GM18873 (cell line): ENCODE results near the gene GABRR3.
A peak's percentile ranks its signal among the peaks of the same experiment; 100 is the strongest.

ENCODE experiments used
- ATAC-seq: cut with Tn5 transposase; IDR thresholded peaks from one replicate; pipeline ENCODE4 v1.9.1; 2021; ENCODE audit warnings: mild to moderate bottlenecking, moderate library complexity, moderate number of reproducible peaks; ENCODE audit not compliant: unreplicated experiment, low FRiP score

Gene GABRR3

DNA sequence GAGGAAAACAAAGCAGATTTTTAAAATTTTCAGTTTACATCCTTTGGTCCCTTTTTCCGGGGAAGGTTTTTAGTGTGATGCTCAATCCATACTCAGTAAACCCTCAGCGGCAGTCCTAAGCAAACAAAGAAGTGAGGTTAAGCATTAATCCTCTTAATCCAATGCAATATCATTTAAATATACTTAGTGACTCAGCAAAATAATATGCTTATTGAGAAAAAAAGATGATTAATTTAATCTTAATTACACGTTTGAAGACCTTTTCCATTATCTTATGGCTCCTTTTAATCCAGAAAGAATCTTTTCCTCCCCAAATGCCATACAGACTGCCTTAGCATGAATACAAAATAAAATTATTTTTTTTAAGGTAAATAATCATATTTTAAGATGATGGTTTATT lies at the start of gene GABRR3:
TSS of gene GABRR3 (minus strand) at position 108 of the 400 bp plus-strand sequence. CDS start 328 bp downstream, outside the sequence.
- no peak for ATAC-seq

DNA sequence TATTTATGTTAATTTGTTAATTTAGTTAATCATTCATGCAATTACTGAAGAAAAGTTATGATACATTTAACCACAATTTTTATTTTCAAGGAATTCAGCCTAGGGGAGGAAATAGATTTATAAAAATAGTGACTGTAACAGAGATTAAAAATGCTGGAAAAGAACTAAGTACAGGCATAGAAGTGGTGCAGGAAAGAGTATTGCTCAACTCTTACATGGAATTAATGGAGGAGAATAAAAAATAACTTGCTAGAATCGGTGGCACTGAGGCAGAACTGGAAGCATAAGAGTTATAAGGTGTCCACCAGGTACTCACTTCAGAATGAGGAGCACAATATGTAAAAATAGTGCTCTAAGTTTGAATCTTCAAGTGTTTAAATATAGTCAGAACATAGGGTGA lies 38.4 kb upstream of the GABRR3 start:
- no peak for ATAC-seq

DNA sequence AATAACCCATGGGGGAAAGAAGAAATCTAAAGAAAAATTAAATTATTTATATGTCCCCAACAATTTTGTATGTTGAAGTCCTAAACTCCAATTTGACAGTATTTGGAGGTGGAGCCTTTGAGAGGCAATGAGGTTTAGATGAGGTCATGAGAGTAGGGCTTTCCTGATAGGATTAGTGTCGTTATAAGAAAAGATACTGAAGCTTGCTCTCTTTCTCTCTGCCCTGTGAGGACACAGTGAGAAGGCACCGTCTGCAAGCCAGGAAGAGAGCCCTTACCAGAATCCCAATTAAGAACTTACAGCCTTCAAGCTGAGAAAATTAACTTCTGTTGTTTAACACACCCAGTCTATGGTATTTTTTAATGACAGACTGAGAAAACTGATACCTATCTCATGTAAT lies 35.7 kb upstream of the GABRR3 start:
- ATAC-seq, result no peak

DNA sequence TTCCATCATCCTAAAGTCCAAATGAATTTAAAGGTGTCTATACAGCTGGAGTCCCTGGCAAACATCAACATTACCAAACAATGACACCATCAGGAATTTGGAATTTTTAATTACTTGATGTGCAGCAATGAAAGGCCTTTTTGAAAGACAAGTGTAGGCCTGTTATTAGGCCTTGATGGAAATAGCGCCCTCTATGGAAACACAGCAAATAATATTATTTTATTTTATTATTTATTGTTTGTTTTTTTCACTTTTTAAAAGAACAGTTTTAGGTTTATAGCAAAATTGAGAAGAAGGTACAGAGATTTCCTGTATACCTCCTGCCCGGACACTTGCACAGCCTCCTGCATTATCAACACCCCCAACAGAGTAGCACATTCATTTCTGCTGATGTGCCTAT lies 33.7 kb upstream of the GABRR3 start:
- ATAC-seq, result no peak

DNA sequence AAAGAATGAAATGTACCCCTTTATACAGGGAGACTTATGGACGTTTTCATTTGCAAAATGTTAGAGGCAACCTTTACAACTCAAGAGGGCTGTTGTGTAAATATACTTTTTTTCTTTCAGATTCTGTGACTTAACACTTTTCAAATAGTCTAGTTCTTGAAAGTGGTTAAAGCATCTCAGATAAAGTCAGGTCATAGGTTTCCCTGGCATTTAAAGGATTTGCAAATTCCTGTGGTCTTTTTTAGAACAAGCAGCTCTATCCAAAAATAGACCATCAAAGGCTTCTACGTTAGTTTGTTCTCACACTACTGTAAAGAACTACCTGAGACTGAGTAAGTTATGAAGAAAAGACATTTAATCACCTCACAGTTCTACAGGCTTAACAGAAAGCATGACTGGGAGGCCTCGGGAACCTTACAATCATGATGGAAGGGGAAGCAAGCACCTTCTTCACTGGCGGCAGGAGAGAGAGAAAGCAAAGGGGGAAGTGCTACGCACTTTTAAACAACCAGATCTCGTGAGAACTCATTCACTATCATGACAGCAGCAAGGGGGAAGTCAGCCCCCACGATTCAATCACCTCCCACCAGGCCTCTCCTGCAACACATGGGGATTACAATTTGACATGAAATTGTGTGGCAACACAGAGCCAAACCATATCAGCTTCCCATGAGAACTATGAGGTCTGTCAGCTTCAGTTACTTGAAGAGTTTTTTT lies 23.3 kb upstream of the GABRR3 start:
- no peak for ATAC-seq

DNA sequence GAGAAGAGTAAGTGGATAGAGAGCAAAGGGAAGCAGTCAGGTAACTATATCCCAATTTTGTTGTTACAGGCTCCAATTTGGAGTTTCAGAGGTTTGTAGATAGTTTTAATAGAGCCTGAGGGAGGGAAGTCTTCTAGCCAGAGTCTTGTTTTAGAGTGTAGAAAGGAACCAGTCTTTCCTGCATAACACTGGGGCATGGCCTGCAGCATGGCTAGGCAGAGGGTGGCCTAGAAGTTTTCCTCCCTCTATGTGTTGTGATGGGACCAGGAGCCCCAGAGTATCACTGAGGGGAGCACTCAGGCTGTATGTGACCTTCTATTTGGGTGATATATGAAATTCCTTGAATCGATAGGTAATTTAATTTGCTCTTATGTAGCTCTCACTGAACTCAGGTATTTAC lies 22.5 kb upstream of the GABRR3 start:
- no peak for ATAC-seq

DNA sequence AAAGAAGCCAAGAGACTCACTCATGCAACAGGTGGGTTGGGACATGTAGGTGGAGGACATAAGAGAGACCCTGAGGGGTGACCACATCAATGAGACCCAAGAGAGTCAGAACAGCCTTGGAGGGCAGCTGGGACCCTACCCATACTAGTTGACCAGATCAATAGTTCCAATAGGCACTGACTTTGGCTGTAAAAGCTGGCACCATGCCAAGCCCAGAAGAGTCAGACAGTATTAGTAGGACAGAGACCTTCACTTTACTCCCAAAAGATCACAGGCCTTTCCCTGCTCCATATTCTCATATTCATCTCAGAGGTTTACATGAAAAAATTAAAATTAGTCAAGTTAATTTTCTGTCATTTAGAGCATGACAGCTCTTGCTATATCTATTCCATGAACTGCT lies 20.9 kb upstream of the GABRR3 start:
- no peak for ATAC-seq

DNA sequence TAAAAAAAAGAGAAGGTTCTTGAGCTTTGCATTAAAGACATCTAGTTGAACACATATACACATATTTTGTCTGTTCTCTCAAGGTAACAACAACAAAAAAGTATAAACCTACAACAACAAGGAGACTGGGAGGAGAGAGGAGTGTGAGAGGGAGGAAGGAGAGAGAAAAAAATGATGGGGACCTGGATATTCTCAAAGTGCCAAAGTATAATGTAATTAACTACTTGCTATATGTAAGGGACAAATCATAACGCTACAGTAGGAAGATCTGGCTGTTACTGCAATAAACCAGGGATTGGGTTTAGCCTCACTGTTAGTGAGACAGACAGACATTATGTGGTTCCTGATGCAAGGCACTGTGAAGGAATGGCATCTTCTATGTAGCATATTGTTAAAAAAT lies 14.2 kb upstream of the GABRR3 start:
- no peak for ATAC-seq

DNA sequence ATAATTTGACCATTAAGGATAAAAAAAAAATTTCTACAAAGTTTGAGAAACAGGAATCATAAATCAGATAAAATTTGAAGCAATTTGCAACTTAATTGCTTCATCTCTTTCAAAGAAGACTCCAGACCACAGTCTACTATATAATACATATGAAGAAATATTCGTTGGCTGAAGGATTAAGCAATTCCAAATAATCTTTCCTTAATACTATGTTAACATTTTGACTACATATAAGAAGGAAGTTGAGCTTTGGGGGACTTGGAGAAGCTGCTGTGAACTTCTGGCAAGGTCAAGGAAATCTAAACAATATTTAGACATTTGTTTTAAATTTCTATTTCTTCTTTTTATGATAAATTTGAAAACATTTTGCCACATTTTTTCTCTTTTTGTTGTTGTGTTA lies 13.5 kb upstream of the GABRR3 start:
- ATAC-seq, result no peak

DNA sequence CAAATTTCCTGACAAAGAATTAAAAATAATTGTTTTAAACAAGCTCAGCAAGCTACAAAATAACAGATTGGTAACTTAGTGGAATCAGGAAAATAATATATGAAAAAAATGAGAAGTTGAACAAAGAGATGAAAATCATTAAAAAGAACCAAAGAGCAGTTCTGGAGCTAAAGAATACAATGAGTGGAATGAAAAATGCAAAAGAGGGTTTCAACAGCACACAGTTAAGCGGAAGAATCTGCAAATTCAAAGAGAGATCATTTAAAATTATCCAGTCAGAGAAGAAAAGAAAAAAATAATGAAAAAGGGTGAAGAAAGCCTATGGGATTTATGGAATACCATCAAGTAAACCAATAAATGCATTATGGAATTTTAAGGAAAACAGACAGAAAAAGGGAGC lies 6.2 kb upstream of the GABRR3 start:
- ATAC-seq, result no peak

DNA sequence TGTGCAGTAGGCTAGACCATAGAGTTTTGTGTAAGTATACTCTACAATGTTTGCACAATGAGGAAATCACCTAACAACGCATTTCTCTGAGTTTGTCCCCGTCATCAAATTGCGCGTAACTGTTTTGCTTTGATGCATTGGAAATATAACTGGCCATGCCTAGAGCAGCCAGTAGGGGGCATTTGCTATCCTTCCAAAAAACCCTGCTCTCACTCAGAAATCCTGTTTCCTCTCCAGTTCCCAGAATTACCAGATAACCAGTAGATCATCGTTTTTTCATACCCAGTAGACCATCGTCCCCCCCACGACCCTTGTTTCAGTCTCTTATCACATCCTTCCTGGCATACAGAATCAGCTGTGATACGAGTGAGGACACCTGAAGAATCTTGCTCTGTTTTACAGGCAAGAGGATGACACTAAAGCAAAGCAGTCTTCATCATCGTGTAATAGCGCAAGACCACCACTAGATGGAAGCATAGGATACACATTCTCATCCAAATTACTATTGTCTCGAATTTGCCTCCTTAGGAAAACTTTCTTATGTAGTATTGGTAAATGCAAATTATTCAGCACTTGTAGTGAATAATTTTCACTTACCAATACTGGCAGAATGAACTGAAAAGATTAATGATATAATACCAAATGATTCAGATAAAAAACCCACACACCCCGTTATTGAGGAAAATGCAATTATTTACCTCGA lies 4.4 kb upstream of the GABRR3 start:
- peak; percentile 92 for ATAC-seq

DNA sequence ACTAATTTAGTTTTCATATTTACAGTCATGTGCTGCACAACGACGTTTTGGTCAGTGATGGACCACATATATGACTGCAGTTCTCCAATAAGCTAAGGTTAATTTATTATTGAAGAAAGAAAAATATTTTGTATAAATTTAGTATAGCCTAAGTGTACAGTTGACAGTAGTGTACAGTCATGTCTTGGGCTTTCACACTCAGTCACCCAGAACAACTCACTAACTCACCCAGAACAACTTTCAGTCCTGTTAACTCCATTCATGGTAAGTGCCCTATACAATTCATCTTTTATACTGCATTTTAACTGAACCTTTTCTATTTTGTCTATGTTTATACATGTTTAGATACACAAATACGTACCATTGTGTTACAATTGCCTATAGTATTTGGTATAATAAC lies 3.8 kb upstream of the GABRR3 start:
- ATAC-seq, result no peak

DNA sequence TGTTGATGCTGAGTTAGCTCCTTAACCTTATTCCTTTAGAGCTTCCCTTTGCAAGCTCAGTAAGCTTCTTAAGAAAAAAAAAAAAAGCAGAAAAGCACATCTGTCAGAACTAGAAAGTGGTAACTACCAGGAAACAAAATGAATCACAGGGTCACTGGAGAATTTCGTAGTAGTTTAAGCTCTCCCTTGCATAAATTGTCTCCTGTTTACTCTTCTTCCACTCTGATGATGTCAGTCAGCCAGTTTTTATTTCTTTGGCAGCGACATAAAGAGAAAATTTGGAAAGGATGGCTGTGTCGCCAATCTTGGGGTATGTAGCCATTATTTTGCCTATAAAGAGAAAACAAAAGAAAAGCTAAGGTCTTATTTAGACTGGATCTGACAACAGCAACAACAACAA lies 3.2 kb upstream of the GABRR3 start:
- ATAC-seq, result no peak

DNA sequence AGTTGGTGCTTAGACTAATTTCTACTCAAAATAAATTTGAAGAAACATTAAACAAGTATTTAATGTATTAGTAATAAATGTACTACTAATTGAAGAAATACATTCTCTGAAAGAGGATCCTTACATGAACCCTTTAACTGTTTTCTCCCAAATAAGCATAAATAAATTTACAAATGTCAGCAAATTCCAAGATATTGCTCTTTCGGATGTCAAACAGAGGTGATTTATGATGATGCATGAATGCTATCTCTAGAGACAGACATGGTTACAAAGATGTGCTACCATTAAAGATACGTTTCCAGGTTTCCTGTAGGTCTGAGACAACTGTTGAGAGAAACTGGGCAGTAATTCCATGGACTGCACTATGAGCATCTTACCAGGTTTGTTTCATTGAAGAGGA lies 629 bp downstream of the GABRR3 start:
- ATAC-seq, result no peak

DNA sequence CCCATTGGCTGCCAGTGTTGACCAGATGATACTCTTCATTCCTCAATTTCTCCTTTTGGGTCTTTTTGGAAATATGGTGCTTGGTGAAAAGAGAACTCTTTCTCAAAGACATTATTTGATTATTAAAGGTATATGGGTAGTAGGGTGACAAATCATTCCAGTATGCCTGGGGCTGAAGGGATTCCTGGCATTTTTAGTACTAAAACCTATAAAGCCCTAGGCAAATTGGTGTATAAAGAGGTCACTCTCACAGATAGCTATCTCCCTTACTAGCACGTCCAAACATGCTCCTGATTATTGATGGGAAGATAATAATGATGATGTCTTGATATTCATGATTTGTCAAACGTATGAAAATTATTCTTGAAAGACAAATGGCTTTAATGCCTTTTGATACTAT lies 1.1 kb downstream of the GABRR3 start:
- no peak for ATAC-seq

DNA sequence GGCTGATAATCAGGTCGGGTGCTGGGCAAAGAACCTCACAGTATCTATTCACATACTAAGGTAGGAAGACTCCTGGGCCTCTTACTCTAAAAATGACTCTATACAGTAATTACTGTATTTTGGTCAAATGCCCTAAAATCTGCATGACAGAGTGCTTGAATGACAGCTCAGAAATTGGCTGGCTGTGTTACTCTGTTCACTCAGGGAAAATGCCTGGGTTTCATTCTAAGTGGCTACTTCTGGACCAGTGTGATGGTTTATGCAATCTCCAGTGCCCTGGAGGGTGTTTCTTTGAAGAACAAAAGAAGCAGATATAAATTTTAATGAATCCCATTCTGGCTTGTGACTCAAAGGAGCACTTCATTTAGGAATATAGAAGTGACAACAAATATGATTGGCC lies 2.2 kb downstream of the GABRR3 start:
- ATAC-seq, result no peak

DNA sequence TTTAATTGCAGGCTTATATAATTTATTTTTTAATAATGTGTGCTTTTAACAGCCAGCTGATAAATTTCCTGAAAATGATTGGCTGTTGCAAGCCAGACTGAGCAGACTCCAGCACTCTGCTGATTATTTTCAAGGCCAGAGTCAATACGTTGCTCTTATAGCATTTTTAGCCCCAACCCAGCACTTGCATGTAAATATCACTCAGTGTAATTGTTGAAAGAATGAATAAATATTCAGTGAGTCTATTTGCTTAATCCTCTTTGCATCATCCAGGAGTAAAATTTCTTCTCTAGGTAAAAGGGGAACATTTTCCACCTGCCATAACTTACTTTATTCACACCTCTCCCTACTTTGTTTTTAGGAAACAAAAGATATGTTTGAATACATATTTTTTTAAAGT lies 2.9 kb downstream of the GABRR3 start:
- ATAC-seq, result no peak

DNA sequence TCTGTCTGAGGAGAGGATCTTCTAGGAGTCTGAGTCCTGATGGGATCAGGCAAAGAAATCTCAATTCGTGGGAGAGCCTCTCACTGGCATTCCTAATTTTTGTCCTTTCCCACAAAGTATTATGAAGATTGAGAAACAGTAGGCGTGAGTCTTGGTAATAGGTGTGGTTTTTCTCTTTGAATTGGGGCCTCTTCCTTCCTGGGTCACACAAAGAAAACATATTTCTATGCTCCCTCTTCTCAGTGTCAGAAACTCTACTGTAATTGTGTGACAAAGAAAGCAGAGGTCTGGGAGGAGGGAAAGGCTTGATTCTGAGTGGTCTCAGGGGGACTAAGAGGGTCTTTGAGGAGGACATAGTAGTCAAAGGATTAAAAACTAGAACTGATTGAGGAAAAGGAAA lies 6.0 kb downstream of the GABRR3 start:
- ATAC-seq, result no peak

DNA sequence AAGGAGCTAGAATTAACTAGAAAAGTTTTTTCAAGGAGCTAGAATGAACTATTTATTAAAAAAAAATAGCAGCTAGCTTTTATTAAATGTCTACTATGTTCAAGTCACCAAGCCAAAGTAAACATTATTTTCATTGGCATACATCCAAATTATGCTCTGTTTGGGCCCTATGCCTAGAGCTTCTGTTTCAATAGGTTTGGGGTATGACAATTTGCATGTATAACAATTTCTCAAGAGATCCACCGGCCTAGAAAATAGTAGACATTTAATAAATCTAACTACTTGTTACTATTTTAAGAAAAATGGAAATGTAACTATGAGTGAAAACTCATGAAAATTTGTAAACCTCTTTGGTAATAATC lies 8.0 kb downstream of the GABRR3 start:
- no peak for ATAC-seq

DNA sequence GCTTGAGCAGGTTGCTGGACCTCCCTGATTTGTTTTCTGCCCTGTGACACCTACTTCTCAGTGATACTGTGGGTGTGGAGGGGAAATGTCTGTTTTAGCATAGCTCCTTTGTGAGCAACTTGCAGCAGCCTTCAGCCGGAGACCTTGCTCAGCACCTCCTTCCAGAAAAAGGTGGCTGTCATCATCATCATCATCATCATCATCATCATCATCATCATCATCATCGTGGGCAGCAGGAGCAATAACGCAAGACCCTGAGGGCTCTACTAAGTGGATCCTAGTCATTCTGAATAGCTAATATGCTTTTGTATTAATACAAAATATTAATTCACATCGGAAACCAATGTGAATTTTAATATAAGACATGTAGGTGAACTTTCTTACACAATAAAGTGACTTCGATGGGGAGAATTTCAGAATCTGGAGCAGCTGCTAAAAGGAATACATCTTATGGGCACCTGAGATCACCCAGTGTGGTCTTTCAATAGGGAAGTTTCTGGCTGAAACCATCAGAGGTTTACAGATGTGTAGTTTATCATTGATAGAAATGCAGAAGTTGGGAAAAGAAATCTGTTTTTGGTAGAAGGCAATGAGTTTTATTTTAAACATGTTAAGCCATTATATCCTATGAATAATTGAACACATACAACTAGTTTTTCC lies 8.6 kb downstream of the GABRR3 start:
- ATAC-seq, result peak; percentile 63

DNA sequence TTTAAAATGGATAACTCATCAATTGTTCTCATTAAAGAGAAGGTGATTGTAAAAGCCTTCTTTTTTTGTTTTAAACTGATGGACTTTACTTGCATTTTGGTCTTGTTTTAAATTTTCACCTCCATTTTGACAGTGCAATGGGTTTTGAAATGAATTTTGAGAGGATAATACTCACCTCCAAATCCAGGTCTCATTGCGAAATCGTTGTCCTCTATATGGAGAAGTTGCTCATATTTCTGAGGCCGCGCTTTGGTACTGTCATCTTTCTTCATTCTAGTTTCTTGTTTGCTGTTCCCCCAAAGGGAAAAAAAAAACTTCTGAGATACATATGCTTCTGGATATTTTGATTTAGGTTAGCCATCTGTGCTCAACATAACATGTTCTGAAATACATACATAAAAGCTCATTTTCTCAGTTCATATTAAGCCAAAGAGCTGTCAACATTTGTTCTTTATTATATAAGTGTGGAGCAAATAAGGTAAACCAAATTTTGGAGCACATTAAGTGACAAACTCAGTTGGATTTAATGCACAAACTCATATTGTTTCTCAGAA lies 9.6 kb downstream of the GABRR3 start:
- no peak for ATAC-seq
